Fibroblast of mammary gland (primary cell): ENCODE measurements around the gene NTRK1.

ENCODE experiments used
- DNase-seq: peaks from one replicate; pipeline ENCODE4 v3.0.0-alpha.2; 2010; ENCODE audit warnings: low read depth
- H3K4me3 ChIP-seq: 2 replicates; pipeline ENCODE4 v1.5.1; 2011; ENCODE audit warnings: low read depth, mild to moderate bottlenecking, low read length, moderate library complexity; ENCODE audit not compliant: control insufficient read depth
- TF ChIP-seq, protein P1 (sequence below): conservative IDR thresholded peaks from 2 replicates; pipeline ENCODE4 v1.5.1; 2011; ENCODE audit warnings: low read depth, low read length, inconsistent platforms; ENCODE audit not compliant: control insufficient read depth, insufficient read depth

Gene NTRK1

DNA sequence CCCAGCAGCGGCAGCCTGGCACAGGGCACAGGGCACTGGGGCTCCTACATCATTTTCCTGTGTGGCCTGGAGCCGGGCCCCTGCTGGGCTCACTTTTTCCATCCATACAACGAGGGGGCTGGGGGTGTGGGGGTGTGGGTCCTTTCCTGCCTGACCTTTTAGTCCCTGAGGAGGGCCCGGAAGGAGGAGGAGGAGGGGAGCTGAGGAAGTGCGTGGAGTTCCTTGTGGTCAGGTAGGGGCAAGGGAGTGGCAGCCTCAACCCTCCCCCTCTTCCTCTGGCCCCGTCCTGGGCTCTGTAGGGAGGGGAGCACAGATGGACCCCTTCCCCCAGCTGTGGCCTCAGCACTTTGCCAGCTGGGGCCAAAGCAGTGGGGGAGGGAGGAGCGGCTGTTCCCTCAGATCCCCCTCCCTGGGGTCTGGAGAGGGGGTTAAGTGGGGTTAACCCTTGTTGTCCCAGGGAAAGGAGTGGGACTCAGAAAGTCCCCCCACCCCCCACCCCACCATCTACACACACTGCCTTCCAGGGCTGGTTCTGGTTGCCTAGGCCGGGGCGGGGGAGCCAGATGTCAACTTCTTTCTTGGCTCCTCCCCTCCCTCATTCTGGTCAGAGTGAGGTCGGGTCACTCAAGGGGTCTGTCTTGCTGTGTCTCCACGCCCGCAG lies 5.7 kb downstream of the NTRK1 start:
- TF ChIP-seq, protein P1, sequence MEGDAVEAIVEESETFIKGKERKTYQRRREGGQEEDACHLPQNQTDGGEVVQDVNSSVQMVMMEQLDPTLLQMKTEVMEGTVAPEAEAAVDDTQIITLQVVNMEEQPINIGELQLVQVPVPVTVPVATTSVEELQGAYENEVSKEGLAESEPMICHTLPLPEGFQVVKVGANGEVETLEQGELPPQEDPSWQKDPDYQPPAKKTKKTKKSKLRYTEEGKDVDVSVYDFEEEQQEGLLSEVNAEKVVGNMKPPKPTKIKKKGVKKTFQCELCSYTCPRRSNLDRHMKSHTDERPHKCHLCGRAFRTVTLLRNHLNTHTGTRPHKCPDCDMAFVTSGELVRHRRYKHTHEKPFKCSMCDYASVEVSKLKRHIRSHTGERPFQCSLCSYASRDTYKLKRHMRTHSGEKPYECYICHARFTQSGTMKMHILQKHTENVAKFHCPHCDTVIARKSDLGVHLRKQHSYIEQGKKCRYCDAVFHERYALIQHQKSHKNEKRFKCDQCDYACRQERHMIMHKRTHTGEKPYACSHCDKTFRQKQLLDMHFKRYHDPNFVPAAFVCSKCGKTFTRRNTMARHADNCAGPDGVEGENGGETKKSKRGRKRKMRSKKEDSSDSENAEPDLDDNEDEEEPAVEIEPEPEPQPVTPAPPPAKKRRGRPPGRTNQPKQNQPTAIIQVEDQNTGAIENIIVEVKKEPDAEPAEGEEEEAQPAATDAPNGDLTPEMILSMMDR, result no peak
- no peak overlapping the region for H3K4me3 ChIP-seq
- DNase-seq, result no peak

DNA sequence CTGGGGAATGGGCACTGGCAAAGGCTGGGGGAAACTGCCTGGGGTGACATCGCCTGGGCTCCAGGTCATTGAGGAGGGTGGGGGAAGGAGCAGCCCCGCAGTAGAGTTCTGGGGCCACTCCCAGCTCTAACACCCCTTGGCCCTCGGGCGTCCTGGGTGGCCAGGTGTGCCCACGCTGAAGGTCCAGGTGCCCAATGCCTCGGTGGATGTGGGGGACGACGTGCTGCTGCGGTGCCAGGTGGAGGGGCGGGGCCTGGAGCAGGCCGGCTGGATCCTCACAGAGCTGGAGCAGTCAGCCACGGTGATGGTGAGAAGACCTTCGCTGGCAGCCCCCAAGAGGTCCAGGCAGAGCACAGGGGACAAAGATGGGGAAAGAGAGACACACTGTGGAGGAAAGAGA lies 7.7 kb downstream of the NTRK1 start:
- TF ChIP-seq, protein P1, result no peak
- no peak overlapping the region for H3K4me3 ChIP-seq
- DNase-seq, result no peak

DNA sequence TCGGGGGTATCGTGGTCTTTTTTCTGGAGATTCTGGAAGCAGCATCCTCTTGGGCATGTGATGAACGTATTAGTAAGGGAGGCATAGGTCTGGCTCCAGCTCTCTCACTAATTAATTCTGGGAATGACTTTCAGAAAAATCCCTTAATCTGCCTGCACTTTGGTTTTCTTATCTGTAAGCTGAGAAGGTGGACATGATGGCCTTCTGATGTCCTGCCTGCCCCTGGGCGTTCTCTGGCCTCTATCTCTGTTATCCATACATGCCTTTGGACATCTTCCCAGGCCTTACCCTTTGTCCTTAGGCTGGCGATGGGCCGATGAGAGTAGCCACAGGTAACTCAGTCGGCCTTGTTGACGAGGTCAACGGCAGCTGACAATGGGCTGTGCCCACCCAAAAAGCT lies 8.8 kb downstream of the NTRK1 start:
- TF ChIP-seq, protein P1, result no peak
- no peak overlapping the region for H3K4me3 ChIP-seq
- DNase-seq, result no peak

DNA sequence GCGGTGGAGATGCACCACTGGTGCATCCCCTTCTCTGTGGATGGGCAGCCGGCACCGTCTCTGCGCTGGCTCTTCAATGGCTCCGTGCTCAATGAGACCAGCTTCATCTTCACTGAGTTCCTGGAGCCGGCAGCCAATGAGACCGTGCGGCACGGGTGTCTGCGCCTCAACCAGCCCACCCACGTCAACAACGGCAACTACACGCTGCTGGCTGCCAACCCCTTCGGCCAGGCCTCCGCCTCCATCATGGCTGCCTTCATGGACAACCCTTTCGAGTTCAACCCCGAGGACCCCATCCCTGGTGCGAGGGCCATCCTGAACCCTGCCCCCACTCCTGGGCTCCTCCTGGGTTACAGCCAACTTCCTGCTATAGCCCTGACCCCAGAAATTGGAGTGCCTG lies 13.0 kb downstream of the NTRK1 start:
- no peak overlapping the region for H3K4me3 ChIP-seq
- TF ChIP-seq, protein P1, result no peak
- DNase-seq, result no peak

DNA sequence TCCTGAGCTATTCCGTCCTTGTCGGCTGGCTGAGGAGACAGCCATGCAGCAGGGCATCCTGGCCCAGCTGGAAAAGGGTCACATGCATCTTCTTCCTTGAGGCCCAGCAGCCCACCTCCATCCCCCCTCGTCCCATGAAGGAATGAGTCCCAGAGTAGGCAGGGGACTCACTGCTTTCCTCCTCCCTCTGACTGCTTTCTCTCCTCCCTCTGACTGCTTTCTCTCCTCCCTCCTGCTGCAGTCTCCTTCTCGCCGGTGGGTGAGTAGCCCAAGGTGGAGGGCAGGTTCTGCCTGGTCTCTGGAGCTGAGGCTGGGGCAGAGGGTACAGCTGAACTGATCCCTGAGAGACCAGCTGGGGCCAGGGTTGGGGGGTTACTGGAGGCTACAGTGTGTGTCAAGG lies 13.5 kb downstream of the NTRK1 start:
- no peak overlapping the region for H3K4me3 ChIP-seq
- TF ChIP-seq, protein P1, result no peak
- DNase-seq, result no peak

DNA sequence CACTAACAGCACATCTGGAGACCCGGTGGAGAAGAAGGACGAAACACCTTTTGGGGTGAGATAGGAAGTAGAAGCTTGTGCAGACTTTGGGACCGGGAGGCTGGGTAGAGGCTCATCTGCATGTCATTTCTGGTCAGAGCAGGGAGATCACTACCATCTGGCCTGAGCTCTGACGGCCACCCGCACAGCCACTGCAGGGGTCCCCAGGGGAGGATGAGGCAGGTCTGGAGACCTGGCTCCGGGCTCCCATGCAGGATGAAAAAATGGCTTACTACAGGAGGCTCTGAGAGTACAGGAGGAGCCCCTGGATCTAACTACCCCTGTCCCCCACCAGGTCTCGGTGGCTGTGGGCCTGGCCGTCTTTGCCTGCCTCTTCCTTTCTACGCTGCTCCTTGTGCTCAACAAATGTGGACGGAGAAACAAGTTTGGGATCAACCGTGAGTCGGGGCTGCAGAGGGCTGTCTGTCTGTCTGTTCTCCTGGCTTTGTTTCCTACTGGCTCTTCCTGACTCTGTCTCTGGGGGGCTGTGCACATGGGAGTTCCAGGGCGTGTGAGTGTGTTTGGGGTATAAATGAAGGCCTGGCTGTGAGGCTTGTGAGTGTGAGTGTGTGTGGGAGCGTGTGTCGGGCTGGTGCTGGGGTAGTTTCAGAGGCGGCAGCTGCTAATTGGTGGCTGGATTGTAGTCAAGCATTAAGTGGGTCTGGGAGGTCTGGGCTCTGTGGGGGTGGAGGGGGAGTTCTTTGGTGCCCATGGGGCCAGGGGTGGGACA lies 14.1 kb downstream of the NTRK1 start:
- H3K4me3 ChIP-seq, result no peak overlapping the region
- TF ChIP-seq, protein P1, result no peak
- no peak for DNase-seq
